Endothelial cell of umbilical vein (primary cell): ENCODE results near the gene LARGE1.

Experiments
- CTCF ChIP-seq, 2 donors: IDR thresholded peaks; 1 replicate in 1 of 2; 2 replicates in 1 of 2; pipeline ENCODE4 v1.5.1; 2011; ENCODE audit warnings: low read length in 2 of 2, mild to moderate bottlenecking in 2 of 2, moderate library complexity in 2 of 2, control low read depth in 1 of 2, inconsistent platforms in 1 of 2, low read depth in 1 of 2; ENCODE audit not compliant: insufficient read depth in 1 of 2; ENCODE audit errors: extremely low read depth in 1 of 2
- EZH2 ChIP-seq: IDR thresholded peaks from 2 replicates; pipeline ENCODE4 v1.6.1; 2012; ENCODE audit warnings: borderline replicate concordance, low read depth, mild to moderate bottlenecking, moderate library complexity, low read length, inconsistent platforms; ENCODE audit not compliant: severe bottlenecking
- MYC ChIP-seq: IDR thresholded peaks from one replicate; pipeline ENCODE4 v1.6.1; 2011; ENCODE audit warnings: mild to moderate bottlenecking, low read depth, low read length
- POLR2A ChIP-seq: IDR thresholded peaks from 2 replicates; pipeline ENCODE4 v1.6.1; 2012; ENCODE audit warnings: low read depth, mild to moderate bottlenecking, control low read depth, low read length
- POLR2AphosphoS5 ChIP-seq: IDR thresholded peaks from 2 replicates; pipeline ENCODE4 v1.6.1; 2012; ENCODE audit warnings: low read depth, mild to moderate bottlenecking, control low read depth, low read length, moderate library complexity; ENCODE audit not compliant: insufficient read depth
- TF ChIP-seq, protein P1 (sequence below): IDR thresholded peaks from 2 replicates; pipeline ENCODE4 v1.6.1; 2011; ENCODE audit not compliant: insufficient read depth, insufficient read length

DNA sequence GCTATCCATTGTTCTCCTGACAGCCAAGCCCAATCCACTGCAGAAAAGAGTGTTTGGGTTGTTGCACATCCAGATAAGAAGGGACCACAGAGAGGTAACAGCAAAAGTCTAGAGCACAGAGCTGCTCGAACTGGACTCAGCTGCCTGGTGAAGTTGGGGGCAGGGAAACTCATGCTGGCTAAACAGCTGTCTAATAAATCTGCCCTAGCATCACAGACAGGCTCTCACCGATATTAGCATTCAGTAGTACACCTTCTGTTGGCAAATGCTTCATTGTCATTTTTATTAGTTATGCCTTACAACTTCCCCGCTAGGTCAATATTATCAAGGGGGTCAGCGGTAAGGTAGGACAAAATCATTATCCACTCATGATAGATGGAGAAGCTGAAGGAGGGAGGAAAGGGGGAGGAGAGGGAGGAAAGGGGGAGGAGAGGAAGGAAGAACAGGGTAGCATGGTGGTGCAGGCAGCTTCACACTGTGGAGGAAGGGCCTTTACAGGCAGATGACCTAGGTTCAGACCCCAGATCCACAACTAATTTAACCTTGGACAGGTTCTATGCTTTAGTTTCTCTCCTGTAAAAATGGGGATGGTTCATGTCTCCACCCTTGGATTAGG, 102.7 kb downstream of the LARGE1 start:
- TF ChIP-seq EZH2 (no peak), CTCF (IDR thresholded peaks at IDR 0.05; ENCODE audit: extremely low read depth in 1 of 2, insufficient read depth in 1 of 2, low read depth in 1 of 2, low read length in 2 of 2) (no peak), MYC (no peak), POLR2AphosphoS5 (no peak), POLR2A (no peak)
- TF ChIP-seq, protein P1, sequence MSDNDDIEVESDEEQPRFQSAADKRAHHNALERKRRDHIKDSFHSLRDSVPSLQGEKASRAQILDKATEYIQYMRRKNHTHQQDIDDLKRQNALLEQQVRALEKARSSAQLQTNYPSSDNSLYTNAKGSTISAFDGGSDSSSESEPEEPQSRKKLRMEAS, result no peak
